GM19240 (cell line): ENCODE data around the gene FBN3.
A peak's percentile ranks its signal among the peaks of the same experiment; 100 is the strongest.

Experiments used
- DNase-seq: peaks from one replicate; pipeline ENCODE4 v3.0.0; 2011; ENCODE audit warnings: low spot score; ENCODE audit not compliant: insufficient read length

Gene FBN3

GRCh38 chr19:8148410-8149260 lies 757 bp downstream of the FBN3 start:
- peak; percentile 0 for DNase-seq

GRCh38 chr19:8148088-8148409 lies 1.3 kb downstream of the FBN3 start:
- no peak for DNase-seq

- no peak for DNase-seq
These were observed 1.8 kb downstream of the FBN3 start for GRCh38 chr19:8147582-8147978.

- DNase-seq: no peak
These were observed 2.4 kb downstream of the FBN3 start for GRCh38 chr19:8146877-8147581.

- no peak for DNase-seq
These were observed 5.0 kb downstream of the FBN3 start for GRCh38 chr19:8144273-8144995.

GRCh38 chr19:8143041-8143440 lies 6.4 kb downstream of the FBN3 start:
- no peak for DNase-seq

GRCh38 chr19:8142513-8142900 lies 6.9 kb downstream of the FBN3 start:
- DNase-seq: no peak

GRCh38 chr19:8141726-8142512 lies 7.5 kb downstream of the FBN3 start:
- no peak for DNase-seq

GRCh38 chr19:8138201-8138600 lies 11.2 kb downstream of the FBN3 start:
- no peak for DNase-seq

GRCh38 chr19:8137425-8137824 lies 12.0 kb downstream of the FBN3 start:
- DNase-seq: no peak

GRCh38 chr19:8135946-8136618 lies 13.3 kb downstream of the FBN3 start:
- DNase-seq: no peak

- no peak for DNase-seq
These were observed 16.4 kb downstream of the FBN3 start for GRCh38 chr19:8132858-8133458.

GRCh38 chr19:8131517-8131916 lies 17.9 kb downstream of the FBN3 start:
- no peak for DNase-seq

GRCh38 chr19:8129061-8129618 lies 20.3 kb downstream of the FBN3 start:
- no peak for DNase-seq

- no peak for DNase-seq
These were observed 20.8 kb downstream of the FBN3 start for GRCh38 chr19:8128551-8128950.

GRCh38 chr19:8127311-8127710 lies 22.1 kb downstream of the FBN3 start:
- no peak for DNase-seq

- no peak for DNase-seq
These were observed 22.9 kb downstream of the FBN3 start for GRCh38 chr19:8126511-8126910.

GRCh38 chr19:8126008-8126407 lies 23.4 kb downstream of the FBN3 start:
- DNase-seq: no peak

GRCh38 chr19:8123683-8124082 lies 25.7 kb downstream of the FBN3 start:
- no peak for DNase-seq
